H1 (cell line): ENCODE results near the gene CDRT4. TPM values are rescaled to one million over a fixed set of nuclear protein-coding genes. Genes with fewer than 3 reads are reported as not detected.

ENCODE experiments used
- GTF2F1 ChIP-seq: IDR thresholded peaks from 2 replicates; pipeline ENCODE4 v1.6.1; 2012; ENCODE audit warnings: low read depth, low read length, improper control_type of control experiment, borderline replicate concordance
- HDAC6 ChIP-seq: IDR thresholded peaks from one replicate; pipeline ENCODE4 v1.7.1; 2012; ENCODE audit warnings: low read depth, mild to moderate bottlenecking, inconsistent platforms, low read length, moderate library complexity
- JUND ChIP-seq: IDR thresholded peaks from 2 replicates; pipeline ENCODE4 v1.6.1; 2011; ENCODE audit warnings: mild to moderate bottlenecking, improper control_type of control experiment, low read length
- MAFK ChIP-seq: IDR thresholded peaks from 2 replicates; pipeline ENCODE4 v1.6.1; 2012; ENCODE audit warnings: low read depth, mild to moderate bottlenecking, improper control_type of control experiment, low read length
- SIRT6 ChIP-seq: IDR thresholded peaks from one replicate; pipeline ENCODE4 v1.7.1; 2012; ENCODE audit warnings: low read length, inconsistent platforms
- SP2 ChIP-seq: IDR thresholded peaks from 2 replicates; pipeline ENCODE4 v1.6.1; 2012; ENCODE audit warnings: mild to moderate bottlenecking, low read length, inconsistent platforms
- polyA plus RNA-seq, 7 experiments: library from polyadenylated mRNA; depleted of rRNA in 3 of 7; stranded (reverse) in 5 of 7; unstranded in 2 of 7; fragments of >200 nt in 5 of 7; fragments of 200-250 nt in 2 of 7; gene quantifications; 1 replicate in 5 of 7; 2 replicates in 1 of 7; 4 replicates in 1 of 7; pipeline versions ENCODE4 v1.2.1 to v1.2.3, GENCODE V29; 2011 to 2013; ENCODE audit warnings: missing spikeins in 2 of 7, mixed read lengths in 2 of 7
- total RNA-seq: library from RNA; stranded (reverse); fragmentation: NEBNext Ultra II Directional; extraction: Animal tissue kit (Norgen Biotek cat#: 25700); gene quantifications from 2 replicates; pipeline ENCODE4 v1.2.1, GENCODE V29; 2021

The CDRT4 gene
- total and polyA plus RNA-seq, 2 of the 8 experiments (the other 6 are each of a cell fraction or from before 2014, with no cell fraction given) = 2.6 to 5.6 TPM

DNA sequence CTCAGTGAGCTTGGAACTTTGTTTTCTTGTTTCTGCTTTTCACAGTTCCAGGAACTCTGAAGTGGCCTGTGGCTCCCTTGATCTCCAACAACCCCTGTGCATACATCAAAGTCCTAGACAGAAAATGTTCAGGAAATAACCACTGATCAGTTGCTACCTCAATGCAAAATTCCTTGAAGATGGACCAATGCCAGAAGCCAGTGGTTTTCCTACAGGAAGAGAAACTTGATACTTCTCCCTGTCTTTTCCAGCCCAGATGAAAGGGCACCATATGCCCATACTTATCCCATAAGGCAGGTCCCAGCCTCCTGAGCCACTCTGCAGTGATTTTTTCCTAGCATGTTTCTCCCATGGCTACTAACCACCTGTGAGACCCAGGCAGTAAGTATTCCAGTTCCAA, 12.3 kb upstream of the CDRT4 start (continued):
- TF ChIP-seq SP2 = no peak
- no peak for TF ChIP-seq SIRT6
- TF ChIP-seq MAFK = no peak
- TF ChIP-seq HDAC6 = no peak
- no peak for TF ChIP-seq JUND
- no peak for TF ChIP-seq GTF2F1
- TF ChIP-seq, all 59 proteins: peak for 0
